Inferior parietal cortex (tissue), 1 donor: Measurements from ENCODE around the gene TANC1.

Experiments used
- DNase-seq: peaks from one replicate; pipeline ENCODE4 v3.0.0-alpha.2; 2016; ENCODE audit errors: extremely low spot score

Gene TANC1

DNA sequence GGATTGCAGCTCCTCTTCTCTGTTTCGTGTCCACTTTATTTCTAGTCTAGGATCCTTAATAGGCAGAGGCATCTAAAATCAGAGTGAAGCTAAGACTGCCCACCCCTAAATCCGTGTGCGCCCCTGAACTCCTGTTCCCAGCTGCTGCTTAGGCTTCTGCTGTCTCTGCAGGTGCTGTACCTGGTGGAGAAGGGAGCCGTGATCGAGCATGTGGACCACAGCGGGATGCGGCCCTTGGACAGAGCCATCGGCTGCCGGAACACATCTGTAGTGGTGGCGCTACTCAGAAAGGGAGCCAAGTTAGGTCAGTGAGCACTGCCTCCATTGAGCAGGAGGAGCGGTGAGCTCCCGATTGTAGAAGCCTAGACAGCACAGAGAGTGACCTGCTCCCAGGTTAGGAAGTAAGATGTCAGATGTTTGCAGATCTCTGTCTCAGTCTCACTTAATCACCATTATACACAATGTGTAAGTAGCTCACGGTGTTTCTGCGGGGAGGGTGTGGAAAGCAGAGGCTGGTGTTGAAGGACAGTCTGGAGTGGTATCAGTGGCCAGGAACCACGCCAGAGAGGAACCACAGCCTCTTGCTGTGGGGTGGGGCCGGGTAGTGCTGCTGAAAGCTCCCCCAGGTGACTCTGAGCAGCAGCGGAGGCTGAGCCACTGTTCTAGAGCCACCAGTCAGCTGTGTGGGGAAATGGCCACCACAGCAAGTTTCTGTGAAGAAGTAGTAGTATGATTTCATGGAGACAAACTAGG is 255.8 kb downstream of the TANC1 start:
- no peak for DNase-seq

DNA sequence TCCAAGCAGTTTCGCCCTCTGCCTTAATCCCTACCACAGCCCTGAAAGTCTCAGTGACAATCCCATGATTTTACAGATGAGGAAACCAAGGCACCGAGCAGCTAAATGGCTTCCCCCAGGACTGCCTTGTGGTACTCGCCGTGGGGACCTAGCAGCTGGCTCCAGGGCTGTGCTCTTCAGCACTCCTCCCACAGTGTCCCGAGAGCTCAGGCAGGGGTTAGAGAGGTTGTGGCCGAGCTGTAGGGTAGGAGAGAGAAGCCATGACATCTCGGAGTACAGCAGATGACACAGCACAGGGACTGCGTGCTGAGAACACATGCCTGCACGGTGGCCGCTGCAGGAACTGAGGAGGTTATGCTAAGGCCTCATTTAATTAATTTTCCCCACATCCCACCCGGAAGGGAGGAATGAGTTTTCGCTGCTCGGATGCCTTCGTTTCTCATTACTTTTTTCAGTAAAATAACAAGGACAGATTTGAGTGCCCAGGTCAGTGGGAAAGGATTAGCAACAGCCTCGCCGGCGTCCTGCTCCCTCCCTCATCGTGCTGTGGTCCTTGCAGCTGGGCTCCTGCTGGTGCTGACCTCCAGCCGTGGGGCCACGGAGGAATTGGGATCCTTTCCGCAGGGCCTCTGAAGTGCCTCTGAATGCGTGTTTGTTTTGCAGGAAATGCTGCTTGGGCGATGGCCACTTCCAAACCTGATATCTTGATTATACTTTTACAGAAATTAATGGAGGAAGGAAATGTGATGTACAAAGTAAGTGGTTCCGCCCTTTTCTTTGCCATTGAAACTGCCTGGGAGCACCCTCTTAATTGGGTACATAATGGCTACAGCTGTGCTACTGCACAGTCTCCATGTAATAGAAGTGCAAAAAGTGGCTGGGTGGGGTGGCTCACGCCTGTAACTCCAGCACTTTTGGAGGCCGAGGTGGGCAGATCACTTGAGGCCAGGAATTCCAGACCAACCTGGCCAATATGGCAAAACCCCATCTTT is 256.9 kb downstream of the TANC1 start:
- DNase-seq = no peak

DNA sequence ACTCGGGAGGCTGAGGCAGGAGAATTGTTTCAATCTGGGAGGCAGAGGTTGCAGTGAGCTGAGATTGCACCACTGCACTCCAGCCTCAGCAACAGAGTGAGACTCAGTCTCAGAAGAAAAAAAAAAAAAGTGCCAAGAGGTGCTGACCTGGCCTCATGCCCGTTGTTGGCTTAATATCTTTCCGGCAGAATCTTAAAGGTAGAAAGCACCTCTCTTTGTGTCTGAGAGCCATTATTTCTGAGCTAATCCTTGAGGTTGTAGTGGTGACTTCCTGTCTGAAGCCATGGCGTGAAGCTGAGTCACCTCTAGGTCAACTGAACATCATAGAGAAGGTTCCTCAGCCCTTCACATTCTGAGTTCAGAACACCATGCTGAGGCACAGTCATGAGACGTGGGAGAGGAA is 257.6 kb downstream of the TANC1 start:
- no peak for DNase-seq

DNA sequence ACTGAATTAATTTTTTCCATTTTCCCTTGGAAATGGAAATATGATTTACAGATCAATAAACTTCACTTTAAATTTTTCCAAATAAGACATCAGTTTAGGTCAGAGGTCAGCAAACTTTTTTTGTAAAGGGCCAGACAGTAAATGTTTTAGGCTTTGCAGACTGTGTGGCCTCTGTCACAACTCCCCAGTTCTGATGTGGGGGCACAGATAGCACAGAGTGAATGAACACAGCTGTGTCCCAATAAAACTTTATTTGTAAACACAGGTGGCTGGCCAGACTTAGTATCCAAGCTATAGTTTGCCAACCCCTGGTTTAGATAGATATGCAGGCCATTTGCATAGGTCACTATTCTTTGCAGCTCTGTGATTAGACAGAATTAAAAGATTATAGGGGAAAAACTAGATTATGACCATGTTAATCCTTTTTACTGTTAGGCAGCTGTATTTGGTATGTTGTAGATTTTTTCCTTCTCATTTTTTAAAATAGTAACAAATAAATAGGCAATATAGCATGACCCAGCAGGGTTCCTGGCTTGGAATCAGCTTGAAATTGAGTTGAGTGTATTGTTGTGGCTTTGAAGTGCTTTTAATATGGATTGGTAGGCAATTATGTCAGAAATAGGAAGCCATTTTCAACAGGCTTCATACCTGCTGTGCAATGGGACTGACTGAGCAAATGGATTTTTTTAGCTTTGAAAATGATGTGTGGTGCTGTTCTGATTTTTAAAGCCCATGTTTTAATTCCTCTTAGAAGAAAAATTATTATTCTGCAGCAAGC is 258.4 kb downstream of the TANC1 start:
- no peak for DNase-seq

DNA sequence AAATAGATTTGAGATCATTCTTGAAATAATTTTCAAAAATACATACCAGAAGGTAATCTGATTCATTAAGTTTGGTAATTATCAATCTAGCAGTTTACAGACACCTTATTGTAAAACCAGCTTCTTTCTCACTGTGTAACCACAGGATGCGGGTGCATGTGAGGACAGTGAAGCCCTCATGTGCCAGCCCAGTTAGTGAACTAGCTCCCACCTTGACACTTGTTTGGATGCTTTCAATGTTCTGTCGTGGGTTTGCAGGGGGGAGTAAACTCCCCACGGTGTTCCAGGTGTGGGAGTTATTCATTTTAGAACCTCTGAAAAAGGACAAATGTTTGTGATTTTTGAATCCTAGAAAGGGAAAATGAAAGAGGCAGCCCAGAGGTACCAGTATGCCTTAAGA is 259.0 kb downstream of the TANC1 start:
- no peak for DNase-seq

DNA sequence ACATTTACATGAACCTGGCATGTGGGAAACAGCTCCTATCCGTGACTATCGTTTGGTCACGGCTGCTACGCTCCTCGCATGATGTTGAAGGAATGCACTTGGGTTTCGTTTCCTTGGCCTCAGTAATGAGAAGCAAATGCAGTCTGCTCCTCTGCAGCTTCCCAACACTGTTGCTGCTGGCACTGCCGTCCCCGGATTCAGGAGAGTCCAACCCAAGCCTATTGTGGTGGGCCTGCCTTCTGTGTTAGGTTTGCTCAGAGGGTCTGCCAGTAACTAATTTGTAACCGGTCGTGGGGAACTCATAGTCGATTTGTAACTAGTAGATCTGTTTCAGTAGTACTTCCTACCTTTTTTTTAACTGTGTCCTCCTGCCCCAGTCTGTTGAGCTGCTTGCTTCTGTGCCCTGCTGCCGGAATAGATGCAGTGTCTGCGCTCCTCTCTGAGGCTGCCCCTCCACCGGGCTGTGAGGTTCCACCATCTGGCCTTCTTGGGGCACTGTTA is 259.7 kb downstream of the TANC1 start:
- no peak for DNase-seq

DNA sequence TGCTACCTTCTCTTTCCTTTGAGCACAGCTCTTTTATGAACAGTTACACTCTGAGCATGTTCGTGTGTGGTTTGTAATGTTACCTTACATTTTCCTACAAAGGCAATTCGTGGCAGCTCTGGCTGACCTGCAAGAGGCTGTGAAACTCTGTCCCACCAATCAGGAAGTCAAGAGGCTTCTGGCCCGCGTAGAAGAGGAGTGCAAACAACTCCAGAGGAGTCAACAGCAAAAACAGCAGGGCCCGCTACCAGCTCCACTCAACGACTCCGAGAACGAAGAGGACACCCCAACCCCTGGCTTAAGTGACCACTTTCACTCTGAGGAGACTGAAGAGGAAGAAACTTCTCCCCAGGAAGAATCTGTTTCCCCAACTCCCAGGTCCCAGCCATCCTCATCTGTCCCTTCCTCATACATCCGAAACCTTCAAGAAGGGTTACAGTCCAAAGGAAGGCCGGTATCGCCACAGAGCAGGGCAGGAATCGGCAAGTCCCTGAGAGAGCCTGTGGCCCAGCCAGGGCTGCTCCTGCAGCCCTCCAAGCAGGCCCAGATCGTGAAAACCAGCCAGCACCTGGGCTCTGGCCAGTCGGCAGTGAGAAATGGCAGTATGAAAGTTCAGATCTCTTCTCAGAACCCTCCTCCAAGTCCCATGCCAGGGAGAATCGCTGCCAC is 261.2 kb downstream of the TANC1 start:
- no peak for DNase-seq

DNA sequence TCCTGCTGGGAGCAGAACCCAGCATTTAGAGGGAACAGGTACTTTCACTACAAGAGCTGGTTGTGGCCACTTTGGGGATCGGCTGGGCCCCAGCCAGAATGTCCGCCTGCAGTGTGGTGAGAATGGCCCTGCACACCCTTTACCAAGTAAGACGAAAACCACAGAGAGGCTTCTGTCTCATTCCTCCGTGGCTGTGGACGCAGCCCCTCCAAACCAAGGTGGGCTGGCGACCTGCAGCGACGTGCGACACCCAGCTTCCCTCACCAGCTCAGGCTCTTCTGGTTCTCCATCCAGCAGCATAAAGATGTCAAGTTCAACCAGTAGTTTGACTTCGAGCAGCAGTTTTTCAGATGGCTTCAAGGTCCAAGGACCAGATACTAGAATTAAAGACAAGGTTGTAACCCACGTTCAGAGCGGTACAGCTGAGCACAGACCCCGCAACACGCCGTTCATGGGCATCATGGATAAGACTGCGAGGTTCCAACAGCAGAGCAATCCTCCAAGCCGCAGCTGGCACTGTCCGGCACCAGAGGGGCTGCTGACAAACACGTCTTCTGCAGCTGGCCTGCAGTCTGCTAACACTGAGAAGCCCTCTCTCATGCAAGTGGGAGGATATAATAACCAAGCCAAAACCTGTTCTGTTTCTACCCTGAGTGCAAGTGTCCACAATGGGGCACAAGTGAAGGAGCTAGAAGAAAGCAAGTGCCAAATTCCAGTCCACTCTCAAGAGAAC is 261.9 kb downstream of the TANC1 start:
- DNase-seq = no peak

DNA sequence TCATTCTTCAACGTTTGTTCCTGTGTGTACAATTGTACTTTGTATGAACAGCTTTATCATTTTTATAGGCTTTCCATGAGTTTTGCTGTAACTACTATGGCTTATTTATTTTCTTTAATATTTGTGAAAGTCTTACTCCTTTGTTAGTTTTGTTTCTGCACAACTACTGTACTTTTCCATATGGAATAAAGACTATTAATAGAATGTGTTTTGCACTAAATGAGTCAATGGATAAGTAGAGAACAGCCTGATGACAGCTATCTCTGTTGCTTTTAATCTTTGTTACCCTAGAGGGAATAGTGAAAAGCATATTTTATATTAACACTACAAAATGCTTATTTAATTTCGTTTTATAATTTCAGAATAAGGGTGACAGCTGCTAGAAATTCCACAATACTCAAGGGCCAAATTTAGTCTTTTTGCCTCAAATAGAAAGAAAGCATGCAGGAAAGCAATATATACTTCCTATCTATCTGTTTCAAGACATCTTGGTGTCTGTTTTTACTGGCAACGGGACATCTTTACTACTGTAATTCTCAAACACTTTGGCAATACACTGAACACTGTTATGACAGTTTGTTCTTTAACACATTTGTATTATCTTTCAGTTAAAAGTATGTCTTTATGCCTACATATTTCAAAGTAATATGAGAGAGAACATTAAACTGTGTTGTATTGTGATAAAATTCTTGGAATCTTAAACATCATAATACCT is 264.2 kb downstream of the TANC1 start:
- no peak for DNase-seq

DNA sequence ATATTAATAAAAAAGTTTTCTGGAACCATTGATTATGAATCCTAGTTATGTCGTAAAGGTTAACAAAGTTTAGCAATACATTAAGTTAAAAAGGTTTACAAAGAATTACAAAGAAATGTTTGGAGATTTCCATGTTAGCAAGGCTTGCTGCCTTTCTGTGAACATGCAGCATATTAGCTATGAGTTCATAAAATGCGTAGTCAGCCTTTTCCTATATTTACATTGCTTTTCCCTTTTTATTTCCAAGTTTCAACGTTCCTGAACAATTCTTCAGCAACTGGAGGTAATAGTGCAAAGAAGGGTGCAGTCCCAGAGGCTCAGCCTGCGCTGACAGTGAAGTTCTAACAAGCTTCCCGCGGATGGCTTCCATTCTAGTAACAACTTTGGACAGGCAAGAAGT is 266.4 kb downstream of the TANC1 start:
- DNase-seq = no peak

DNA sequence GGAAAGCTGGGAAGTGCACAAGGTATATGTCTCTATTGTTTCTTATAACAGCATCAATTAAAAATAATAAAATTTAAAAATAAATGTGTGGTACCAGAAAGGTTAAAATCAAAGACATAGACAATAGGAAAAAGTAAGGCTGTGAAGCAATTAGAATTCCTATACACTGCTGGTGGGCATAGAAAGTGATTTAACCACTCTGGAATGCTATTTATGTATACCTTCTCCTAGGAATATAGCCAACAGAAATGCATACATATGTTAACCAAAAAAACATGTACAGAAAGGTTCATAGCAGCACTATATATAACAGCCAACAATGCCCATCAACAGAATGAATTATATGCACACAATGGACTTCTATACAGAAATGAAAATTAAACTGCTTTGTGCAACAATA is 275.1 kb downstream of the TANC1 start:
- DNase-seq = no peak

DNA sequence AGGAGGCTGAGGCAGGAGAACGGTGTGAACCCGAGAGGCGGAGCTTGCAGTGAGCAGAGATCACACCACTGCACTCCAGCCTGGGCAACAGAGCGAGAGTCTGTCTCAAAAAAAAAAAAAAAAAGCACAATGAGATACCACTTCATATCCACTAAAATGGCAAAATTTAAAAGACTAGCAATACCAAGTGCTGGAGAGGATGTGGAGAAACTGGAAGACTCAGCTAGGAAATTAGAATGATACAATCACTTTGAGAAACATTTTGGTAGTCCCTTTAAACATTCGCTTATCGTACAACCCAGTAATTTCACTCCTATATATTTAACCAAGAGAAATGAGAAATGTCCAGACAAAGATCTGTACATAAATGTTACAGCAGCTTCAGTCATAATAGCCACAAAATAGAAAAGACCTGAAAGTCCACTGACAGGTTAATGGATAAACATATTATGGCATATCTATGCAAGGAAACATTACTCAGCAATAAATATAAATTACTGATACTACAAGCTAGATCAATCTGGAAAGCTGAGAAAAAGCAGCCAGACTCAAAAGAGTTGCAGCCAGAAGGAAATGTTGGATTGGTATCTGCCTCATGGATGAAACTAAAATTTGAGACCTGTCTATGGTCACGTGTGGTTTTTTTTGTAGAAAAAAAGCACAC is 278.0 kb downstream of the TANC1 start:
- DNase-seq = no peak

DNA sequence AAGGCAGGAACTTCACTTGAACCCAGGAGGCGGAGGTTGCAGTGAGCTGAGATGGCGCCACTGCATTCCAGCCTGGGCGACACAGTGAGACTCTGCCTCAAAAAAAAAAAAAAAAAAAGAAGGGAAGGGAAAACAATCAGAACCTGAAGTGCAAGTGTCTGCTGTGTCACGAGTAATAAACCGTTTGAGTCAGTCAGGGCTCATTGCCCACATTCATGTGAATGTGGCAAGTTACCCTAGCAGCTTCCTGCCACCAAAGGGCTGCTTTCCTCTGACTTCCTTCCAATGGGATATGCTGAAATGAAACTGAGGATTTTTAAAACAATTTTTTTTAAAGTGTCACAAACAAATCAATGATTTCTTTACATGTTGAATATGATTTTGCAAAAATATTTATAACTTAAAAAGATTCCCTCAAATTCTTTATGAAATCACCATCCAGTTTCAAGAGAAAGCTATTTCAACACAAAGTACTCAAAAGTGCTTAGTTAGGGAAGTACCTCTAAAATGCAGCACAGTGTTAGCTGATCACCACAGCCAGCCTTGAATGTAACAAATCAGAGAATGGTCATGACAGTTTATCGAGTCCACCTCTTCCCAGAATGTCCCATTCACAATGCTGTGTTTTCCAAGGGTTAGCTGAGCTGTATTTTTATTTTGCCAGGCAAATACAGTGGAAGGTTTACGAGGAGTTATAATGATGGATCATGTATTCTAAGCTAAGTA is 281.7 kb downstream of the TANC1 start:
- DNase-seq = peak; percentile 66

DNA sequence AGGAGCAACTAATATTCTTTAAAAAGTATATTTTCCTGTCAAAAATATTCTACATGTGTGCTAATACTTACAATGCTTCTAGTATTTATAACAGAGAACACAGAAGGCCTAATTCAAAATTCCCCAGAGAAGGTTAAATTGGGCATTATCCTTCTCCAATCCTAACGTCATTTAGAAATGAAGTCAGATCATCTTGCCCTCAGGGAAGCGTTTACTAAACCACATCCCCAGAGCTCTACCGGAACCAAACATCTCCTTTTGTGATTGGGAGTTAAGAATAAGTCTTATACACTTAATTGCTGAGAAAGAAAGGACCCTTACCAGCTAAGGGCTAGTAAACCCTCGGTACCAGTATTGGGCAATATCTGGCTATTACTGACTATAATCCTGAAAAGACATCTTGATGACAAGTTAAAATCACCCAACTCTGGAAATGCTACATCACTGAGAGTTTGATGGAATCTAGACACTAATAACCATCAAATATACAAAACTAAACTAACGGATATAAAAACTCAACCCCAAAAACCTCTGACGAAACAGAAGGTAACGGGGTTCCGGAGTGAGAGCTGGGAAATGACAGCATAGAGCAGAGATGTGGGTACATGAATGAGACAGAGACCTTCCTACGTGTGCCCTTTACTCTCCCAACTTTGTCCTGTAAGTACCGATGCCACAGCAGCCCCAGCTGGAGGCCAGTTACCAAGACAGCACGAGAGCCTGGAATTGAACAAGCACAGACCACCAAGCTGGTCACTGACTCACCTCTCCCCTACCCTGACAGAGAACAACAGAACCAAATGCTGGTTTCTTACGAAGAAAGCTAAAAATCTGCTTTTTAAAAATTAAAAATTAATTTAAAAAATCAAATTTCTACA is 283.1 kb downstream of the TANC1 start:
- no peak for DNase-seq

DNA sequence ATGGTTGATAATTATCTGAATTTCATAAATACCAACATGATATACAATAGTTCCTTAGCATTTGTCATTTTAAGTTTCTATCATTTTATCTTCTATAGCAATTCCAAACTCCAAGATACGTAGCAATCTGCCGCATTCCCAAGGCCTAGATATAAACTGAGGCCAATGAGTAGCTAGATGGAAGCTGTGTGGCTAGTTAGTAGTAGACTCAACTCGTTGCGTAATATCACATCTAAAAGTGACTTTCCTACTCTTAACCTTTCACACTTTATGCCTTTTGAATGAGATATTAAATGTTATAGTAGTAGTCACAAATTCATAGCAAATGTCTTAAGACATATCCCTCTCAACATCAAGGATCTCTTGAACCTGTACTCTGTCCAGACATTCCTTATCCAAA is 284.5 kb downstream of the TANC1 start:
- DNase-seq = no peak

DNA sequence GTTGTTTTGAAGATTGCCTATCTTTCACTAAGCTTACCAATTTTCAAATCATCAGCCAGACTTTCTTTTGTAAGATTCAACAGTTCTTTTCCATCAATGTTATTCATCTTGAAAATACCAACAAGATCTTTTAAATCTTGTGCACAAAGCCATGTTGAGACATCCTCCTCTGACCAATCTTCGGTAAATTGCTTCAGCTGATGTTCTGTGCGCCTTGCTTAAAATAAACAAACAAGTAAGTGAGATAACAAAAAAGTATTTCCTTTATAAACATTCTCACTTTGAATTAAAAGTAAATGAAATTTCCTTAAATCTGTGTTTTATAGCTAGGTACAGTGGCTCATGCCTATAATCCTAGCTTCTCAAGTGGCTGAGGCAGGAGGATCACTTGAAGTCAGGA is 287.7 kb downstream of the TANC1 start:
- no peak for DNase-seq

DNA sequence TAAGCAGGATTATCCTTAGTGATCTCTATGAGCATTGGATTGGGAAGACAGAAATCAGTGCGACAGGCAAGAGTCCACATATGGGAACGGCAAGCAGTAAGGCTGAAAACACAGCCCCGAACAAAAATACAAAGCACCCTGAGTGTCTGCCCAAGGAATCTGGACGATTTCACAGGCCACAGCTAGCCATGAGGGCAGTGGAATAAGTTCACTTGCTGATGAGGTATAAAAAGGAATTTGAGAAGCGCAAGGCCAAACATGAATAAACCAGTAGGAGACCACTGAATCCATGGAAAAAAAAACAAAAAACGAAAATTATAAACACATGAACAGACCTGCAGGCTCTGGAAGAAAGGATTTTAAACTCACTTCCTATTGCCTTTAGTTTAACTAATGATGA is 293.8 kb downstream of the TANC1 start:
- DNase-seq = no peak

DNA sequence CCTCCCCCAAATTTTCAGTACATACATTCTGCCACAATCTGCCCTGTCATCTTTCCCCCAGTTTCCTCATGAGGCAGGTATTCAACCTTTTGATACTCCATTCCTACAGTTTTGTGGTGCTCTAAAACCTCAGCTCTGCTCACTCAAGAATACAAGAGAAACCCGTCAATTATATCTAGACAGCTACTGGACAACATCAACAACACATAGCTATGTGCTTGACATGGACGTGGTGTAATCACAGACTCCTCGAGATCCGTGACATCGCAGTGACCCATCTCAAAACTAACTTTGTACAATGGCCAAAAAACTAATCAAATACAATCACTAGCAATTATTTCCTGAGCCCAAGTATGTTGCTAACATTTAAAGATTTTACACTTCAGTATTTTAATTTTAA is 294.5 kb downstream of the TANC1 start:
- DNase-seq = no peak
